Measurements from ENCODE around the gene FAM149A.
A peak's percentile ranks its signal among the peaks of the same experiment; 100 is the strongest.

The FAM149A gene

GRCh38 chr4:186128842-186129241 is 24.3 kb downstream of the FAM149A start:
- TF ChIP-seq CTCF (IDR thresholded peaks at IDR 0.05; ENCODE audit: extremely low read depth, missing control alignments): no peak
- no peak for DNase-seq (ENCODE audit: low spot score)

- TF ChIP-seq CTCF (IDR thresholded peaks at IDR 0.05; ENCODE audit: extremely low read depth, missing control alignments): no peak
- DNase-seq (ENCODE audit: low spot score): no peak
Measured at GRCh38 chr4:186131935-186132334, 27.4 kb downstream of the FAM149A start.

GRCh38 chr4:186132577-186133242 is 28.2 kb downstream of the FAM149A start:
- no peak for DNase-seq (ENCODE audit: low spot score)
- peak; percentile 24 for TF ChIP-seq CTCF (IDR thresholded peaks at IDR 0.05; ENCODE audit: extremely low read depth, missing control alignments)

- DNase-seq (ENCODE audit: low spot score): peak; percentile 77
- TF ChIP-seq CTCF (IDR thresholded peaks at IDR 0.05; ENCODE audit: extremely low read depth, missing control alignments): no peak
Measured at GRCh38 chr4:186134257-186134656, 29.8 kb downstream of the FAM149A start.

GRCh38 chr4:186134861-186135260 is 30.4 kb downstream of the FAM149A start:
- no peak for DNase-seq (ENCODE audit: low spot score)
- TF ChIP-seq CTCF (IDR thresholded peaks at IDR 0.05; ENCODE audit: extremely low read depth, missing control alignments): no peak

- peak; percentile 42 for DNase-seq (ENCODE audit: low spot score)
- peak; percentile 31 for TF ChIP-seq CTCF (IDR thresholded peaks at IDR 0.05; ENCODE audit: extremely low read depth, missing control alignments)
Measured at GRCh38 chr4:186137196-186137794, 32.8 kb downstream of the FAM149A start.

GRCh38 chr4:186144198-186144945 is 39.9 kb downstream of the FAM149A start:
- DNase-seq (ENCODE audit: low spot score): peak; percentile 51
- TF ChIP-seq CTCF (IDR thresholded peaks at IDR 0.05; ENCODE audit: extremely low read depth, missing control alignments): no peak
